ENCODE results near the gene TXNL4A. TPM values are rescaled to one million over a fixed set of nuclear protein-coding genes. Genes with fewer than 3 reads are reported as not detected.

TXNL4A gene, protein sequence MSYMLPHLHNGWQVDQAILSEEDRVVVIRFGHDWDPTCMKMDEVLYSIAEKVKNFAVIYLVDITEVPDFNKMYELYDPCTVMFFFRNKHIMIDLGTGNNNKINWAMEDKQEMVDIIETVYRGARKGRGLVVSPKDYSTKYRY
- 117 and 126 TPM in 2 replicates for total RNA-seq
- long read RNA-seq, partial matches to known transcripts = 1 of 14 reads
- long read RNA-seq, other reads (novel, unspliced or antisense) = 4 of 14 reads

DNA sequence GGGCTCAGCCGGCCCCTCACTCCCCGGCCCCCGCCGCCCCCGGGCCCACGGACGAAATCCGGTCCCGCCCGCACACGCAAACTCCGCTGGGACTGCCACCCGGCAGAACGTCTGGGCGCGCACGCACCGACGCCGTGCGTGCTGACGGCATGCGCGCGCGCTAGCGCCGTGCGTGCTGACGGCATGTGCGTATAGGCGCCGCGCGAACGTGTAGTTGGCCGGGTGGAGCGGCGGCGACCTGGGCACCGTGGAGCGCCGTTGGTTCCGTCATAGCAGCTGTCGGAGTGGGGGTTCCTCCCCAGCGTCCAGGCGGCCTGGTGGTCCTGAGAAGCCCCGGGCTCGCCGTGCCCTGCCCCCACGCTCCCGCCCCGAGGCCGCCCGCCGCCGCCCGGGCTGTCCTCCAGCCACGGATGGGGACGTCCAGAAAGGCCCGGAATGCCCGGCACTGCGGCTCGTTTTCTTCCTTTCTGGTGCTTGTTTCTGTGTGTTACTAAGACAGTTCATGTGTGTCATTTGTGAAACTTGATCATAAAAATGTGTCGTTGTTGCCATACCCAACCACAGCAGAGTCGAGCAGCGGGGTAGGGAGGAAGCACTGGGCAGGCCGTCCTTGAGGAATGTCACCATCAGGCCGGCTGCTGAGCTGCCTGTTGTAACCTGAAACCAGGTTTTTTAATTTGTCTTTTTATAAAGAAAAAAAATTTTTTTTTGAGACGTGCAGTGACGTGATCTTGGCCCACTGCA lies at the start of gene TXNL4A:
Gene TXNL4A, minus strand, starts transcription at position 113 of the 744 bp plus-strand sequence. CDS start 171 bp downstream, outside the sequence.
- peak within 1 kb of the TSS; percentile 98 for H3K27ac Mint-ChIP-seq (ENCODE audit: unreplicated experiment)
- no peaks in the 10 kb centered on the region for H3K27me3 Mint-ChIP-seq (ENCODE audit: unreplicated experiment)
- H3K36me3 Mint-ChIP-seq (ENCODE audit: unreplicated experiment) = peaks cover 17% of the 10 kb centered on the region
- peaks cover 28% of the 10 kb centered on the region for H3K4me1 Mint-ChIP-seq (ENCODE audit: unreplicated experiment)
- DNase-seq (ENCODE audit: extremely low spot score, unreplicated experiment) = peak; percentile 95
- TF ChIP-seq, protein P1, sequence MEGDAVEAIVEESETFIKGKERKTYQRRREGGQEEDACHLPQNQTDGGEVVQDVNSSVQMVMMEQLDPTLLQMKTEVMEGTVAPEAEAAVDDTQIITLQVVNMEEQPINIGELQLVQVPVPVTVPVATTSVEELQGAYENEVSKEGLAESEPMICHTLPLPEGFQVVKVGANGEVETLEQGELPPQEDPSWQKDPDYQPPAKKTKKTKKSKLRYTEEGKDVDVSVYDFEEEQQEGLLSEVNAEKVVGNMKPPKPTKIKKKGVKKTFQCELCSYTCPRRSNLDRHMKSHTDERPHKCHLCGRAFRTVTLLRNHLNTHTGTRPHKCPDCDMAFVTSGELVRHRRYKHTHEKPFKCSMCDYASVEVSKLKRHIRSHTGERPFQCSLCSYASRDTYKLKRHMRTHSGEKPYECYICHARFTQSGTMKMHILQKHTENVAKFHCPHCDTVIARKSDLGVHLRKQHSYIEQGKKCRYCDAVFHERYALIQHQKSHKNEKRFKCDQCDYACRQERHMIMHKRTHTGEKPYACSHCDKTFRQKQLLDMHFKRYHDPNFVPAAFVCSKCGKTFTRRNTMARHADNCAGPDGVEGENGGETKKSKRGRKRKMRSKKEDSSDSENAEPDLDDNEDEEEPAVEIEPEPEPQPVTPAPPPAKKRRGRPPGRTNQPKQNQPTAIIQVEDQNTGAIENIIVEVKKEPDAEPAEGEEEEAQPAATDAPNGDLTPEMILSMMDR (IDR thresholded peaks at IDR 0.05) = no peak
- peak within 1 kb of the TSS; percentile 91 for H3K4me3 Mint-ChIP-seq (ENCODE audit: unreplicated experiment)
- H3K9me3 Mint-ChIP-seq (ENCODE audit: unreplicated experiment) = no peaks in the 10 kb centered on the region

DNA sequence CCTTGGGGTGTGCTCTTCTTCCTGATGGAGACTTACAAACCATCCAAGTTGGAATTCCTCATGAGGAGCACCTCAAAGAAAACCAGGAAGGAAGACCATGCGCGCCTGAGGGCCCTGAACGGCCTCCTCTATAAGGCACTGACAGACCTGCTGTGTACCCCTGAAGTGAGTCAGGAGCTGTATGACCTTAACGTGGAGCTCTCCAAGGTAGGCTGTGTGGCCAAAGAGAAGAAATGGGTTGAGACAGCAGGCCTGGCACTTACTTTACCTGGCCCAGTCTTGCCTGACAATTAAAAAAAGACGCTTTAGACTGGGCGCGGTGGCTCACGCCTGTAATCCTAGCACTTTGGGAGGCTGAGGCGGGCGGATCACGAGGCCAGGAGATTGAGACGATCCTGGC lies 48.9 kb upstream of the TXNL4A start:
- Mint-ChIP-seq H3K36me3 (ENCODE audit: unreplicated experiment) (peaks cover 18% of the 10 kb centered on the region), H3K4me3 (ENCODE audit: unreplicated experiment) (no peak overlapping the region)
- DNase-seq (ENCODE audit: extremely low spot score, unreplicated experiment) = no peak

DNA sequence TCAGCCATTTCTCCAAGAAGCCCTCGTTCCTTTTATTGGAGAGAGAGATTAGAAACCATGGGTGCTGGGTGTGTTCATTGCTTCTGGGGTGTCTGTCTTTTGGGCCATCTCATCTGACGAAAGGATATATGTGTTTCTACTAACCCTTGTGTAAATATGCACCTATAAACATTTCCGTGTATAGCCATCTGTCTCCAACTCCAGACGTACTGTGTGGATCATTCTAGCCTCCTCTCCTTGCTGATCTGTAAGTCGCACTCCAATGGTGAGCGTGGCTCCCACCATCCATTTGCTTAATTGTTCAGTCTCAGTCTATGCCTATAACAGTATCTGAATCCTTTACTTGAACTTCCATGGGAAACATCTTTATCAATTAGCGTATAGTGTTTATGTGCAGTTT lies 47.6 kb upstream of the TXNL4A start:
- Mint-ChIP-seq H3K9me3 (ENCODE audit: unreplicated experiment) (no peaks in the 10 kb centered on the region), H3K4me3 (ENCODE audit: unreplicated experiment) (peak overlapping the region; percentile 84), H3K4me1 (ENCODE audit: unreplicated experiment) (peaks cover 26% of the 10 kb centered on the region), H3K36me3 (ENCODE audit: unreplicated experiment) (peaks cover 18% of the 10 kb centered on the region), H3K27me3 (ENCODE audit: unreplicated experiment) (no peaks in the 10 kb centered on the region), H3K27ac (ENCODE audit: unreplicated experiment) (no peak overlapping the region)
- TF ChIP-seq, protein P1 (IDR thresholded peaks at IDR 0.05) = no peak
- no peak for DNase-seq (ENCODE audit: extremely low spot score, unreplicated experiment)

More for the DNA sequence above, 48.9 kb upstream of the TXNL4A start:
- TF ChIP-seq, protein P1 (IDR thresholded peaks at IDR 0.05) = no peak
- Mint-ChIP-seq H3K9me3 (ENCODE audit: unreplicated experiment) (no peaks in the 10 kb centered on the region), H3K27ac (ENCODE audit: unreplicated experiment) (no peak overlapping the region), H3K4me1 (ENCODE audit: unreplicated experiment) (peaks cover 26% of the 10 kb centered on the region), H3K27me3 (ENCODE audit: unreplicated experiment) (no peaks in the 10 kb centered on the region)

DNA sequence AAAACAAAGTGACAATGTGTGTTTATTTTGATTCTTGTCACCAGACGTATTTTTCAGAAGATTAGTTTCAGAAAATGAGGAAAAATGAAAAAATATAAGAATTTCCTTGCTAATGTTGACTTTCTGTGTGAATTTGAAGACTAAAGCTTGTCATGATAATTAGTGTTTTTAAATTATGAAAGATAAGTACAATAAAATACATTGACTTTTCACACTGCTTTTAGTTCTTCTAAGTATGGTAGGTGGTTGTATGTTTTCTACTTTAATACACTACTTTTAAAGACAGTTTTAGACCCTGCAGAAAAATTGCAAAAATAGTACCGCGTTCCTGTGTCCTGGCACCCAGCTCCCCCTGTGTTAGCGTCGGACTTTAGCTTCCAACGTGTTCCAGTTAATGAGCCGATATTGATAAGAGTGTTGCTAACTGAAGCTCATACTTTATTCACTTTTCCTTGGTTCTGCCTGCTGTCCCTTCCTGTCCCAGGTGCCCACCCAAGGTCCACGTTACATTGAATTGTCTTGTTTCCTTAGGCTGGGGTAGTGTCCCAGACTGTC lies 46.6 kb upstream of the TXNL4A start:
- Mint-ChIP-seq H3K27ac (ENCODE audit: unreplicated experiment) (peak overlapping the region; percentile 83), H3K36me3 (ENCODE audit: unreplicated experiment) (peaks cover 14% of the 10 kb centered on the region), H3K4me1 (ENCODE audit: unreplicated experiment) (peaks cover 26% of the 10 kb centered on the region), H3K9me3 (ENCODE audit: unreplicated experiment) (no peaks in the 10 kb centered on the region), H3K27me3 (ENCODE audit: unreplicated experiment) (no peaks in the 10 kb centered on the region), H3K4me3 (ENCODE audit: unreplicated experiment) (peak overlapping the region; percentile 84)
- DNase-seq (ENCODE audit: extremely low spot score, unreplicated experiment) = no peak
- TF ChIP-seq, protein P1 (IDR thresholded peaks at IDR 0.05) = no peak

Data from osteocyte (in vitro differentiated cells).